TTC549 (cell line): Measurements from ENCODE around the gene FKTN.

ENCODE experiments used
- FAIRE-seq: peaks from 2 replicates; lab custom pipeline; 2012; peaks lifted over from hg19 to GRCh38; lab: Jason Lieb, UNC

FKTN gene

DNA sequence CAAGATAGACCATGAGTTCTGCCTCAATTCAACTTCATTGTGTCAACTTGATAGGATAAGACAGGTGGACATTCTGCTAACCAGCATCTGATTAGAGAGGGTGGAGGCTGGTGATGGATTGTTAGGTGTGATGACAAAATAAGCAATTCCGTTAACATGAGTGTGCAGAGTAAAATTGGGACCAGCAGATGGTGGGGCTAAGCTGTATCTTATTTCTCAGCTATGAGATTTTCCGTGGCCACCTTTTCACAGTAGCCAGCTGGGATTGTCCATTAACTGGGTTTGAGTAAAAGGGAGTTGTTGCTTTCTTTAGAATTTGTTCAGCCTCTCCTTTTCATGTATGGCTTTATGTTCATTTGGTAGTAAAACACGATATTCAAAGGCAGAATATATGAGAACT is 75.5 kb downstream of the FKTN start:
- FAIRE-seq: no peak

DNA sequence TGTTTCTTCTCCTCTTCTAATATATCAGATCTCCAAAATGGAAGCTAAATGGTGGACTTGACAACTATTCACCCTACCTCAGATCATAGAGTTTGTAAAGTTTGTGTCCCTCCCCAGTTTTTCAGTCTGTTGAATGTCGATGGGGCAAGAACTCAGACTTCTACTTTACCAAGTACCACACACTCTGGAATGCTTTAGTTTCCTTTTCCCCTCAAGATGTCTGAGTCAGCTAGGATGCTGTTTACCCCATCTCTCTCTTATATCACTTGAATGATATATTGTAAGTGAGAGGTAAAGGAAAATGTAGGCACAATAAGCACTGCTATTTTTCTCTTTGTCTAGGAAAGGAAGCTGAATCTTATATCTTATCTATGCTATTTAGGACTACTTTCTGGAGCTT is 78.4 kb downstream of the FKTN start:
- no peak for FAIRE-seq

GRCh38 chr9:105637787-105638395 is 80.0 kb downstream of the FKTN start:
- FAIRE-seq: no peak

GRCh38 chr9:105639936-105640335 is 82.0 kb downstream of the FKTN start:
- no peak for FAIRE-seq

- FAIRE-seq: no peak
These were observed 85.9 kb downstream of the FKTN start for GRCh38 chr9:105643795-105644194.

DNA sequence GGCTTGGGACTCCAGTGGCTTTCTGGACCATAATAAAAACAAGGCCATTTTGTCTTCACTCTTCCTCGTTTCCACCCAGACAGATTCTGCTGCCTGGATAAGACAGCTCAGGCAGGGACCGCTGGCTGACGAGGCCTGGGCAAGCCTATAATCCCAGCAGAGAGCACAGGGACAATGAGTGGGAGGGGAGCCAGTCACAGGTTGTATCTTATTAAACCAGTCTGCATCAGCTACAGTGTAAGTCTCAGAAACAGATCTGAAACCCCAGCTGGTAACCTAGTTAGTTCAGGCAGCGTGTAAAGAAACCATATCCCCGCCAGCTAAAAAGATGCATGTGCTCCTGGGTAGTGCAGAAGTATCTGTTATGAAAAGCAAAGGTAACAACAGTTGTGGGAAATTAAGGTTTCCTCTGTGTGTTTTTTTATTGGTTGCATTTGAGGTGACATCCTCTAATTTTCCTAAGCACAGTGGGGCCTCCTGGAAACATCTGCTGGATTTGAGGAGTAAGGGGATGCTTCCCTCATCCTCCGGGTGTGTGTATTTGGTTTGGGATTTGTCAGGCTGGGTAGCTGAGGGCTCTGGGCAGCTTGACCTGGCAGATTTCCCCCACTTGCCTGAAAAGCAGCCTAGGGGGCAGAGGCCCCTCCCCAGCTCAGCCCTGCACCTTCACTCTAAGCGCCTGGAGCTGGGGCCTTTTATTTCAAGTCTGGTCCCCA is 89.1 kb downstream of the FKTN start:
- no peak for FAIRE-seq

DNA sequence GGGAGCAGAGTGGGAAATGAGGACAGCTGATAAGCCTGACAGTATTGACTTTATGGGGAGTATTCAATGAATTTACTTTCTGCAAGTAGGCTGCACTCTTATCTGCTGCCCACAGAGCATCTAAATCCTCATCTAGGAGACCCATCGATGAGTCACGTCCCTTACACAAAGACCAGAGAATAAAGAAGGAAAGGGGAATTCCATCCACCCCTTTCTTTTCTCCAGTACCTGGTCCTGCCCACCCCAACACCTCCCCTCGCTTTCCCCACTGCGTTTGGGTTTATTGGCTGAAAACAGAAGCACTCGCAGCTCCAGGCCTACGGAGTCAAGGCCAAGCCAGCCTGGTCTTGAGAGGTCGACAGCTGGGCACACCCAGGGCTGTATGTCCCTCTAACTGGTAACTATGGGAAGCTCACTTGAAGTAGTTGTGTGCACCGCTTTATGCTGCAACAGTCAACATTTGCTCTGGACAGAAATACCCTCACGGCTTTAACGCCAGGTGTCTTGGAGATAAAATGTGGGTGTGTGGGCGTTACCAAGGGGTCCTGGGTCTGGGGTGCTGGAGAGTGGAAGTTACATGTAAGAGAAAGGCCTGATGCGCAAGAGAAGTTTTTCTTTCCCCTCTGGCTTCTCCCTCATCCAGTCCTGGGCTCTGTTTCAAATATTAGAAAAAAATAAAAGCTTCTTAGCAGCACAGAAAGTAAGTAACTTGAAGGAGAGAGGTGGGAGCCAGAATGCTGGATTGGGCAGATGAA is 89.8 kb downstream of the FKTN start:
- no peak for FAIRE-seq

- FAIRE-seq: no peak
These were observed 93.9 kb downstream of the FKTN start for GRCh38 chr9:105651806-105652205.

DNA sequence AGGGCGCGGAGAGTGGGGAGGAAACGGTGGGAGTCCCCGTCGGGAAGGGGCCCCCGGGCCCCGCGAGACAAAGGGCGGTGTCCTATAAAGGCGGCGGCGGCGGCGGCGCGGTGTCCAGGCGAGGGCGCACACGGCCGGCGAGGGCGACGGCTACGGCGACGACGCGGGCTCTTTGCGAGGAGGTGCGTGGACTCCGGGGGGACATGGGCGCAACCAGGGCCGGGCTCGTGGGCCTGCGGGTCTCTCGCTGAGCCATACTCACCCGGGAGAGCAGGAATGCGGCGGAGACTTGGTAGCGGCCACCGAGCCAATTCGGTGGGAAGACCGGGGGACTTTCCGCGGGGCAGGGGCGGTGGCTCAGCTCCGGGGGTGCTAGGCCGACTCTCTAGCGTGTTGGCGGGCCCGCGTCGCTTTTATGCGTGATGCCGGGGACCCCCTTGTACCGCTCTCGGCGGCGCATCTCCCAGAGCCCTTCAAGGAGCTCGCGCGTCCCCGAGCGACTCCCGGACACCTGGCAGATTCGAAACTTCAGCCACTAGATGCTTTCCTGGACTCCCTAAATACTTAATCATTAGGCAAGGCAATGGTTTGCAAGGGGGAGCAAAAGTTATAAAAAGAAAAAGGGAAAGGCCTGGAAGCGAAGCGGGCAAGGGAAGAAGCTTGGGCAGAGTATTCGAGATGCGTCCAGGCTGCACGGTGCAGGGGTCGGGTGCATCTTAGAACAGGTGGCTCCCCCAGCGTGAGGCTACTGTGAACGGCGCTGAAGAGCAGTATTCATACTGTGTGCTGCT is 98.4 kb downstream of the FKTN start:
- no peak for FAIRE-seq

DNA sequence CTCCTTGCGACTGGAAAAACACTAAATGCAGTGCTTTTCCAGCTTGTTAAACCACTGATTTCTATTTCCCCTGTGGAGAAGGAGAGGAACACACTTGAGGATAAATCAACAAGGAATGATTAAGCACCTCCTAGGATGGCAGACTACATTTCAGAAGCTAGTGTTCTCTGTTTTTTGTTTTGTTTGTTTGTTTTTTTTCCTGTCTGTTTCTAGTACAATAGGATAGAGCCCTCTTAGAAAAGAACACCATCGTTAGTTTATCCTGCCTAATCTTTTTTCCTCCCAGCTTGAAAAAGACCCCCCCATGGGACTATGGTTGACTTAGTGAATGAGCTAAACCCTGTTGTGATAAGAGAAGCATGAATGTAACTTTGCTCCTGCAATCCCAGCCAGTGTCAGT is 100.4 kb downstream of the FKTN start:
- FAIRE-seq: no peak

- no peak for FAIRE-seq
These were observed 103.1 kb downstream of the FKTN start for GRCh38 chr9:105661011-105661410.

GRCh38 chr9:105662184-105663104 is 104.5 kb downstream of the FKTN start, which contains the start of gene TAL2:
Gene TAL2 (plus strand): TSS chr9:105662457. CDS start chr9:105662497, 40 bp downstream.
- FAIRE-seq: no peak

DNA sequence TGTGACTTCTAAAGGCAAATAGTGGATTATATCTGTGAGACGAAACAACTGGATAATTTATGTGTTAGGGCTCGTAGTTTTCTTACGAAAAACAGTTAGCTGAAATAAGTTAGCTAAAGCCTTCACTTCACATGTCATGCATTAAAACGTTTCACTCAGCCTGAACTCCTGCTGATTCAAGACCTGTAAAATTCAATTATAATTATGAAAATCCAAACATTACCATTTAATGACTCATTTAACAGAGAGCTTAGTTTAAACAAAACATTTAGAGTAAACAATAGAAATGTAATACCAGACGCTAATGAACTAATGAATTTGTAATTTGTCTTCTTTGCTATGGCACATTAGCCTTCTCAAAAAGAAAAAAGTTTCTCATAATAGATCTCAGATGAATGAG is 106.0 kb downstream of the FKTN start:
- no peak for FAIRE-seq

DNA sequence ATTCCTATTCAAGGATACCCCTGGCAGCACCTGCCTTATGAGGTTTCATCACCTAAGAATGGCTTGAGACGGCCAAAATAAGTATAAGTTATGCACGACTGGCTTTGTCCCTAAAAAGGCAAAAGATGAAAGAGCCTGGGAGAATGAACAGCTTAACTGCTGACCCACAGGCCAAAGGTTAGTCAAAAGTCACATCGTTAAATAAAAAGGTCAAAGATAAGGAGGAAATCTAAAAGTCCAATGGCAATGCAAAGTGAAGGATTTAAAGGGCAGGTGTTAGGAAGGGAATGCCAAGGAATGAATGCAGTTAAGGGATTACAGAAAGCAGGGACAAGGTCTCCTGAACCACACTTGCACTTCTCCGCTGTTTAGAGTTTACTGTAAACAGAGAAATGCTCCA is 109.9 kb downstream of the FKTN start:
- no peak for FAIRE-seq

DNA sequence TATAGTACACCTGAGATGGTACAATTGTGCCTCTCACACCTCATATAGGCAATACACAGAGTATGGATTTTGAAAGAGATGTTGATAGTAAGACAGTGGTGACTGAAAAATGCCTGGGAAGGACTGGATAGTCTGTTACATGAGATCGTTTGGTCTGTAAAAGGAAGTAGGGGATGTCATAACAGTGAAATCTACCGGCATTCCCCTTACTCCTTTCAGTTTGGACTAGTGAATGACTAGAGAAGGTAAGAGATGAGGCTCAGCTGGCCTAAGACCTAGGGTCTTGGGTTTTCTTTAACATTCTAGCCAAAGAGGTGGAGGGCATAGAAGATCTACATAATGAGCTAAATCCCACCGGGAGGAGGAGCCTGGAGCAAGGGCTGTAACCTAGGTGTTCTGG is 112.4 kb downstream of the FKTN start:
- FAIRE-seq: no peak

DNA sequence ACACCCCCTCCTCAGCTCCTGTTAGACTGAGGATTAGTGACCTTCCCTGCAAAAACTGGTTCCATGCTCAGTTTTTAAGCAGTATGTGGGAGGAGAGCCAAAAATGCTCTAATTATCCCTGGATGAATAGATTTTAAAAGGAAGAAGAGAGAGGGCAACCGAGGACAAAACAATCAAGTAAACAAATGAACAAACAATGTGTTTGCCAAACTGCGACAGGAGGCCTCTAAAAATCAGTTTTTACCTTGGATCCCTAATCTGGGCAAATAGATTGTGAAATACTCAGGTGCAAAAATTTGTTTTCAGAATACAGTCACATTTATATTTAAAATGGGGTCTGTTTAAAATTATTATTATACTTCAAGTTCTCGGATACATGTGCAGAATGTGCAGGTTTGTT is 112.8 kb downstream of the FKTN start:
- no peak for FAIRE-seq

DNA sequence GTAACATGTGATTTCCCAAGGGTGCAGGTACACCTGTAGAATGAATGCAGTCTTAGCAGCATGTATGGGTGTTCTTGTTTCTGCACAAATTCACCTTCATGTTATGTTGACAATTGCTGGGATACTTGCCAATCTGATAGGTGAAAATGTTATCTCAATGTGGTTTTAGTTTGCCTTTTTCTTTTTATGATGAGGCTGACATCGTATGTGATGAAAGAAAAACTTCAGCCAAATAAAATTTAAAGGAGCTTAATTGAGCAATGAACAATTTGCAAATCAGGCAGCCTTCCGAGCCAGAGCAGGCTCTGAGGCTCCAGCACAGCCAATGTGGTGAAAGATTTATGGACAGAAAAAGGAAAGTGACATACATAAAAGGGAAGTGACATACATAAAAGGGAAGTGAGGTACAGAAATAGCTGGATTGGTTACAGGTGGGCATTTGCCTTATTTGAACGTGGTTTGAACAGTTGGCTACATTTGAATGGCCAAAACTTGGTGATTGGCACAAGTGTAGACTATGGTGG is 114.8 kb downstream of the FKTN start:
- FAIRE-seq: no peak

GRCh38 chr9:105673850-105674387 is 116.0 kb downstream of the FKTN start:
- no peak for FAIRE-seq

GRCh38 chr9:105676351-105676923 is 118.5 kb downstream of the FKTN start:
- FAIRE-seq: no peak

- FAIRE-seq: no peak
These were observed 120.2 kb downstream of the FKTN start for GRCh38 chr9:105678163-105678562.

- no peak for FAIRE-seq
These were observed 120.8 kb downstream of the FKTN start for GRCh38 chr9:105678781-105679180.
